Ammon's horn (tissue), 1 donor: Measurements from ENCODE around the gene KLHDC7B.

Source experiments
- DNase-seq: peaks from one replicate; pipeline ENCODE4 v3.0.0-alpha.2; 2016; ENCODE audit warnings: low spot score

KLHDC7B gene

DNA sequence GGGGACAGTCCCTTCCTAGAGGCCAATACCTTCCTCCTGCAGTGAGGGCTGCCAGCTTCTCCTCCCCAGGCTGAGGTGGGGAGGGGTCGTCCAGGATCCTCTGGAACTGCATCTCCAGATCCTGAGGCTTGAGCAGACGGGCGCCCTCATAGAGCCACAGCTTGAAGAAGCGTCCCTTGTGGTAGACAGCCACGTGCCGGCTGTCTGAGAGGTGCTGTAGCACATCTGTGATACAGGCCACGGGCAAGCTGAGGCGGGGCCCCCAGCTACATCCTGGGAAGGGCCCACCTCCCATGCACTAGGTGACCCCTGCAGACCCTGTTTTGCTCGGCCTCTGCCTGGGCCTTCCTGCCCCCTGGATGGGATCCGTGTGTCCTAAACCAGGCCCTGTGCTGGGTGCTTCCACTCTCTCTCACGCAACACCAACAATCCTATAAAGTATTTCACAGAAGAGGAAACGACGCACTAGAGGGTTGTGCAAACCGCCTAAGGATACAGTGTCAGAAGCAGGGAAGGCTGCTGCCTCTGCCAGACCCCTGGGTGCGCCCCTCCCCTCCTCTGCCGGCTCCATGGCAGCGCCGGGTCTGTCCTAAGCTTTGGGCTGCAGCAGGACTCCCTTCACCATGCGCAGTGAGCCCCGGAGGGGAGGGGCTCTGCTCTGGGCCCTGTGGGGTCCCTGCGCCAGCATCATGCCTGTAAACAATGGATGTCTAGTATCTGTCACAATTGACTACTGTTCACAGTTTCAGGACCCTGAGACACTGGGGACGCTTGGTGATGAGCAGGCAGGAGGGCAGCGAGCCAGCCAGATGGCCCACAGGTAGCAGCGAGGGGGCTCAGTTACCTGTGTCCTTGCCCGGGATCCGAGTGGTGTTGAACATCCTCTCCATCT lies 28.0 kb downstream of the KLHDC7B start:
- no peak for DNase-seq

DNA sequence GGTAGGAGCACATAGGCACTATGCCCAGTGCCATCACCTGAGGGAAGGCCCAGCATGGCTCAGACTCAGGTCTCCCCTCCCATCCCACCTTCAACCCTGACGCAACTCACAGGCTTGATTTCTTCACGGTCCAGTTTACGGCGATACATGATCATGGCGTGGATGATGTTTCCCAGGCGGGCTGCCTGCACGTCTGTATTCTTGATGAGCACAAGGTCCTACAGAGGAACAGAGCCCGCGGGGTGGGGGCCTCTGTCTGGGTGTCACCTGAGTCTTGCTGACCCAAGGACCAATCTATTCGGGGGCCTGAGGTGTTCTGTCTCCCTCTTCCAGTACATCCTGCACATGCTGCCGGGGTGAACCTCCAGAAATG lies 28.7 kb downstream of the KLHDC7B start:
- no peak for DNase-seq

DNA sequence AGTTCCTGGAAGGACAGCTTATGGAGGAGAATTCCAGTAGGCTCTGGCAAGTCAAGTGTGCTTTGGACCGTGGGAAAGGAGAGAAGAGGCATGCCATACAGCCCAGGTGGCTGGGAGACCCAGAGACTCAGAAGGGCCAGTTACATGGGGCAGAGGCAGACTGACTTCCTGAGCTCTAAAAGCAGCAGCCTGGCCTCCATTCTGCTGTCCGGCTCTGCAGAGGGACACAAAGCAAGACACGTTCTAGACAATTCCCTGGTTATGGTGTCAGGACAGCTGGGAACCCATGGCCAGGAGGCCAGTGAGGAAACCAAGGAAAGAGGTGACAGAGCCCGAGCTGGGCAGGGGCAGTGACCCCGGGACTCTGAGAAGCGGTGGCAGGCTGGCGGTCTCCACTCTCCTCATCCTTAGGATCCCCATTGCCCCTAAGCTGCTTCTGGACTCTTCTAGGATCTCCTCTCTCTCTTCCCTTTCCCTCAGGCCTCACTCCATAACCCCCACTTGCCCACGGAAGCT lies 29.8 kb downstream of the KLHDC7B start:
- DNase-seq, result no peak

DNA sequence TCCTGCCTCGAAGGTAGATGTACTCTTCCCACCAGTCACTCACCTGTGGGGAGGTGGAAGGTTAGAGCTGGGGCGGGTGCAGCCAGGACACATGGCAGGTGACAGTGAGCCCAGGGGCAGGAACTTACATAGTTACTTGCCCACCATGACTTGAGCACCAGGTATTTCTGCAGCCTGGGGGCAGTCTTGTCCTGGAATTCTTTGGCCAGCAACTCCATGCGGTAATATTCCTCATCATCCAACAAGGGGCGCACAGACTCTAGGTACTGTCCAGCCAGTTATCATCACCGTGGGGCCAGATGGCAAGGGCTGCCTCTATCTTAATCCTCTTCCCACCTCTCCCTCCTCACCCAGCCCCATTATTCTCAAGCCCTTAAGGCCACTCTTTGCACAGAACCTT lies 30.4 kb downstream of the KLHDC7B start:
- no peak for DNase-seq

DNA sequence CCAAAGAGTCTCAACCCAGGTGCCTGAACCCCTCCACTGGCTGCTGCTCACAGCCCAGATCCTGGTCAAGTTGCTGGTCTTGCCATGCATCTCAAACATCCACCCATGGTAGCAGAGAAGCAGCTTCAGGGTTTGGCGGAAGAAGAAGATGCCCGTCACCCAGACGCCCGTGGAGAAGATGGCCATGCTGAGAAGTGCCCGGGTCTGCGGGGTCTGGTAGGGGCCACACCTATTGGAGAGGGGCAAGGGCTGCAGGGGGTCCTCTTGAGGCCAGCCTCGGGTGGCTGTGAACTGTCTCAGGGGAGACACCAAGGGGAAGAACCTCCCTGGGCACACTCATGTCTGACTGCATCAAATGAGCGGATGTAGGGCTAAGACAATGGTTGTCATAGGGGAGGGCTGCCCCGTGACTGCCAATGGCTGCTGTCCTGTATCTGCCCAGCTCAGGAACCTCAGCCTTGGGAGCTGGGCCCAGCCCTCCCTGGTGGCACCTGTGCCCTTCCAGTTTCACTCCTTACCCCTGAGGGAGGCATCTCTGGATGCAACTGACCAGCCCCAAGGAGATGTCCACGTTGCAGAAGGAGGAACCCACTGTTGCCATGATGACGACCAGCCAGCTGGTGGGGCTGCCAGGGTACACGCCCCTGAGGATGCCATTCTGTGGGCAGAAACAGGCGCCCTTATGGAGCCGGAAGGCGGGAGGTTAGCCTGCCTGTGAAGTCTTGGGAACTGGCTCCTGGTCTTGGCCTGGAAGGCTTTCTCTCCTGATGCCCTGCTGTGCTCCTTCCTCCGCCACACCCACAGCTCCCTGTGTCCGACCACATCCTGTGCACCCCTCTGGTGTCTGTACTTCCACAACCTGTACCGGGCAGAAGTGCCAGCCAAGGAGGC lies 31.4 kb downstream of the KLHDC7B start:
- DNase-seq, result no peak

DNA sequence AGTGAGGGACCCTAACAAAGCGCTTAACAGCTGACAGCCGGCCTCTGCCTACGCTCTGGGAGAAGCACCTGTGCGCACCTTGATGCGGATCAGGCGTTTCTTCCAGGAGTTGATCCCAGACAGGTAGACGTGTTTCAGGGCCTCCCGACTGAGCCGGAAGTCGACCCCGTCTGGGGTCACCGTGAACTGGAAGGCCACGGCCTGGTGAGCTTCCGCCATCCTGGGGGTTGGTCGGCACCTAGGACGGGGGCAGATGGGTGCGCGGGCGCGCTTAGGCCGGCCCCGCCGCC lies 31.9 kb downstream of the KLHDC7B start:
- DNase-seq, result no peak

DNA sequence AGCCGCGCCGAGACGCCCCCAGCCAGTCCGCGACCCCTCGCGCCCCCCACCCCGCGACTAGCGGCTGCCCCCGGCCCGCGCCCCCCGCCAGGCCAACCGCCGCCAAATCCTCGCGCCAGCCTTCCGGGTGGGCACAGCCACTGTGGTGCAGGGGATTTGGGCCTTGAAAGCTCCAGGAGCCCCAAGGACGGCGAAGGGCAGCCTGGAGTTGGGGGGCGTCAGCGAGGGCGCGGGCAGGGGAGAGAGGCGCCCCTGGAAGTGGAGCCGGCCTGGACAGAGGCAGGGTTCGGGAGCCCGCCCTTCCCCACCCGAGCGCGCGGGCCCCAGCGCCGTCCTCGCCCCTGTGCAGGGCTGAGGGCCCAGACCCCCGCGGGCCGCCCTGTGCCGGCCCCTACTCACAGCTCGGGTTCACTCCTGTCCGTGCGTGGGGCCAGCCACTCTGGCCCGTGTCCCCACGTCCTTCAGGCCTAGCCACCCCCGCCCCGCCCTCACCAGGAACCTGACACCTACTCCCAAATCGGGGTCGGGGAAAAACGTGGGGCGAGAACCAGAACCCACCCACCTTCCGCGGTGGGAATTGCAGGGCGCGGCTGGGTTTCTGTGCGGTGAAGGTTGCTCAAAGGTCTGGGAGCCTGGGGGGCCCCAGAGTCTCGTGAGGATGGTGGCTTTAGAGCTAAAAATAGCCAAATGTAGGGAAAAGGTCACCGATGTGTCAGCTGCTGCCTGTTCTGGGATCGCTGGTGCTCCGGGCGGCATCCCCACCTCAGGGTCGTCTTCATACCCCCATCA lies 32.5 kb downstream of the KLHDC7B start, which contains the start of gene CPT1B:
Gene CPT1B, minus strand, starts transcription at position 441 of the 789 bp plus-strand sequence. CDS start 512 bp downstream, outside the sequence.
- no peak for DNase-seq

DNA sequence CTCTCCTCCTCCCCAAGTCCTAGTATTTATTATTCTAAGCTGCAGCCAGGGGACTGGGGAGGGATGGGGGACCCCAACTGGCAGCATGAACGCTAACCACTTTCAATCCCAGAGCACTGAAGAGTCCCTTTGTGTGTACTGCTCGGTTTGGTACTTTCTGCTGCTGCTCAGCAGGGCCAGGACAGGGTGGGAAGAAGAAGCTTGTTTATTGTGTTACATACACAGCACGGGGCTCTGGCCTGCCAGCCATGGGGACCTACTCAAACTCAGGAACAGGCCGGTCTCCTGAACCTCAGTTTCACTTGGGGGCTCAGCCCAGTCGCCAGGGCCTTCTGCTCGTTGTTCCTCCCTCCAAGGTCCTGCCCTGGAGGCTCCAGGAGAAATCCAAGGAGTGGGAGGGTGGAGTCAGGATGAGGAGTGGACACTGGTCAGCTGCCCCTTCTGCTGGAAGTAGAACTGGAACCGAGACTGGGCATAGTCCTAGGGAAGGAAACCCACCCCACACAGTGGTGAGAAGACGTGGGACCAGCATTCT lies 33.1 kb downstream of the KLHDC7B start:
- DNase-seq, result no peak

DNA sequence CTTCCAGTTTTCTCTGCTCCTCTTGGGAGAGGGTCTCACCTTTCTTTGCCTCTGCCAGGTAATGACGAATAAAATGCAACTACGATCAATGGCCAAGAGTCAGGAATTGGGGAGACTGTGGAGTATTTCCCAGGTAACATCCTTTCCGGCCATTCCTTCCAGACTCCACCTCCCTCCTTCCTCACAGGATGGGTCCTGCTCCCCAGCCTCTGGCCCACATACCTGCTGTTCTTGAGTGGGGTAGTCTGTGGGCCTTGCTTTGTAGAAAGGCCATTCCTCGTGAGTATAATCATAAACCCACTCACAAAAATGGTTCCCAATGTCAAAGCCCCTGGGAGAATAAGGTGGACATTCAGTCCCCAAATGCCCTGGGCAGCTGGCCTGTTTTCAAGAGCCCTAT lies 34.1 kb downstream of the KLHDC7B start:
- DNase-seq, result no peak

DNA sequence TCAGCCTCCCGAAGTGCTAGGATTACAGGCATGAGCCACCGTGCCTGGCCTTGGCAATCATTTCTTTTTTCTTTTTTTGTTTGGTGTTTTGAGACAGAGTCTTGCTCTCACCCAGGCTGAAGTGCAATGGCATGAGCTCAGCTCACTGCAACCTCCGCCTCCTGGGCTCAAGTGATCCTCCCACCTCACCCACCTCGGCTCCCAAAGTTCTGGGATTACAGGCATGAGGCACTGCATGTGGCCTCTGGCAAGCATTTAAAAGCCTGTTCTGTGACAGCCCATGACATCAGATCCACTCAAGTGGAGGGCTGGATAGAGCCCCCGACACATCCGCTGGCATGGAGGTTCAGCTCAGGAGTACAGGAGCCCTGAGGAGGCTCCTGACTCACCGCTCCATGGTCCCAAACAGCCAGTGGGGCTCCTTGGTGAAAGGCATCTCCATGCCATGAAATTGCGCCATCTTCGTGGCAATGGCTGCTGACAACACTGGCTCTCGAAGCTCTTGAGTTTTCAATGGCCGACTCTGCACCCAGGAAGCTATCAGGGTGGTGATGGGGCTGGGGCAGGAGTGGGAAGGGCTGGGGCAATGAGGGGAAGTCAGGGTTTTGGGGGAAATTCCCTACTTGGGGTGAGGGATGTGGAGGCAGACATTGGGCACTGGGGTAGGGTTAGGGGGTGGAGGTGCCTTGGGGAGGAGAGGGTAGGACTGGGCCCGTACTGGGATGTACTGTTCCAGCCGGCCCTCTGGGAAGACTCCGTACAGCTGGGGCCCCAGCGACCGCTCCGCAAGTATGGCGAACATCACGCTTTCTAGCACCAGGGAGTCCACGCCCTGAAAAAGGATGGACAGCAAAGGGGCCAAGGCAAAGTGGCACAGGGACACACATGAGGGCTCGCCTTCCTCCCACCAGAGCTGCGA lies 35.6 kb downstream of the KLHDC7B start:
- DNase-seq, result no peak

DNA sequence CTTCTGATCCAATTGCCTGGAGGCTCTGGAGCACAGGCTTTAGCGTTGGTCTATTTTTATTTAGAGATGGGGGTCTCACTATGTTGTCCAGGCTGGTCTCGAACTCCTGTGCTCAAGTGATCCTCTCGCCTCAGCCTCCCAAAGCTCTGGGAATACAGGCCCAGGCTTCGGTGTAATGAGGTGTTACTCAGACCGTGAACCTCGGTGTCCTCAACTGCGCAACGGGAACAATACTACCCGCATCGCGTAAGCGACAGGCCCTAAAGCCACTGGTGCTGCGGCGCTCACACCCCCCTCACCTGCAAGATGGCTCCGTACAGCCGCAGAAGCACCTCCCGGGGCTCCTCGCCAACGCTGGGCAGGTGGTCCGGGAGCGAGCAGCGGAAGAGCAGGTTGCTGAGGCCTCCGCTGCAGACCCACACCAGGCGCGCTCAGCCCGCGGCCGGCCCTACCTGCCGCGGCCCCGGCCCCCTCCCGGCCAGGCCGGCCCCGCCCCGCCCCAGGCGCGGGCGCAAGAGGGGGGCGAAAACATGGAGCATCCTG lies 36.3 kb downstream of the KLHDC7B start:
- DNase-seq, result peak; percentile 35

DNA sequence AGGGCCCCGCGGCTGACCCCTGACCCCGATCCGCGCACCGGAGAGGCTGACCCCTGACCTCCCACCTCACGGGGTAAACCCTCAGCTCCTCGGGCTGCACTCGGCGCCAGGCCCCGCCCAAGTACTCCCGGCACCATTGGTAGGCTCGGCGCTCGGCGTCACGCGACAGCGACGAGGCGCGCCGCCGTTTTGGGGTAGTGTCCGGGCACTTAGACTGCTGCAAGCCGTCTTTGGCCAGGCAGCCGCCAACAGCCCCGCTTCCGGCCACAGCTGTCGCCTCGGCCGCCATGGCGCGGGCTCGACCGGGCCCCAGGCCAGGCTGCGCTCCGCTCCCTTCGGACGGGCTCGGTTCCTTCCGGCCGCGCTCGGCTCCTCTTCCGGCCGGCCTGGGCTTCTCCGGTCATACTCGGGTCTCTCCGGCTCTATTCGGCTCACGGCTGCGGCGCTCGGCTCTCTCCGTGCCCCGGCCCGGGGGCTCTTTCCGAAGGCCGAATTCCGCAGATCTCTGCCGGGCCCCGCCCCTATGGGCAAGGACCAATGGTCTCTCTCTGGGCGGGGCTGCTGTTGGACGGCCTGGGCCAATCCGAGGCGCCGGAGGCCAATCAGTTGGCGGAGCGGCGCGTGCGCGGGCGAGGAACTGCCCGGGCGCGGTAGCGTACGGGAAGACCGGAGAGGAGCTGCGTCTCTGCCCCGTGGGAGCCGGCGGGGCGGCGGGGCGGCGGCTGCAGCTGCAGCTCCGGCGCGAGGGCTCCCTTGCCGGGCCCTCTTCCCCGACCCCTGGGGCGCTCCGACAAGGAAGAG lies 37.0 kb downstream of the KLHDC7B start, which contains the start of gene CHKB:
Gene CHKB, minus strand, starts transcription at position 357 of the 801 bp plus-strand sequence. Its CDS starts 68 bp downstream, at position 289.
- DNase-seq, result peak; percentile 98

DNA sequence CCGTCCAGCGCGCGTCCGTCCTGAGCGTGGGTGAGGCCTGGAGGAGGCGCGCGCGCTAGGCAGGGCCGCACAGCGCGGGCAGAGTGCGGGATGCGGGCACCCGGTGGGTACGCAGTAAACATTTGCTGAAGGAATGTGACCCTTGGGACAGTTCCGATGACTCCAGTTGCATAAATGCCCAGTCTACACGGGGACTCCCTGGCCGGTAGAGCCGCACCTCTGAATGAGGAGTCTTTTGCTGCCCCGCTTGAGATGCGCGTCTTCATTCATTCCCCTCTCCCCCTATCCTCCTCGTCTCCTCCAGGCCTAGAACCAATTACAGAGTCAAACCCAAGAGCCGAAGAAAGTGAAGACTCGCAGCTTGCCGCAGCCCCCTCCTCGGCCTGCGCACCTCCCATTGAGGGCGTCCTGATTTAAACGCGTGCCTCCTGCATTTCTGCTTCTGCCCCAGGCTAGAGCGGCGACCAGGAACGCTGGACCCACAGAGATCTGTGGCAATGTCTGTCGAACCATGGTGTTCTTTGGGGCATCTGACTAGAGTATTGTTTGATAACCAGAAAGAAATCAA lies 37.7 kb downstream of the KLHDC7B start:
- DNase-seq, result no peak

DNA sequence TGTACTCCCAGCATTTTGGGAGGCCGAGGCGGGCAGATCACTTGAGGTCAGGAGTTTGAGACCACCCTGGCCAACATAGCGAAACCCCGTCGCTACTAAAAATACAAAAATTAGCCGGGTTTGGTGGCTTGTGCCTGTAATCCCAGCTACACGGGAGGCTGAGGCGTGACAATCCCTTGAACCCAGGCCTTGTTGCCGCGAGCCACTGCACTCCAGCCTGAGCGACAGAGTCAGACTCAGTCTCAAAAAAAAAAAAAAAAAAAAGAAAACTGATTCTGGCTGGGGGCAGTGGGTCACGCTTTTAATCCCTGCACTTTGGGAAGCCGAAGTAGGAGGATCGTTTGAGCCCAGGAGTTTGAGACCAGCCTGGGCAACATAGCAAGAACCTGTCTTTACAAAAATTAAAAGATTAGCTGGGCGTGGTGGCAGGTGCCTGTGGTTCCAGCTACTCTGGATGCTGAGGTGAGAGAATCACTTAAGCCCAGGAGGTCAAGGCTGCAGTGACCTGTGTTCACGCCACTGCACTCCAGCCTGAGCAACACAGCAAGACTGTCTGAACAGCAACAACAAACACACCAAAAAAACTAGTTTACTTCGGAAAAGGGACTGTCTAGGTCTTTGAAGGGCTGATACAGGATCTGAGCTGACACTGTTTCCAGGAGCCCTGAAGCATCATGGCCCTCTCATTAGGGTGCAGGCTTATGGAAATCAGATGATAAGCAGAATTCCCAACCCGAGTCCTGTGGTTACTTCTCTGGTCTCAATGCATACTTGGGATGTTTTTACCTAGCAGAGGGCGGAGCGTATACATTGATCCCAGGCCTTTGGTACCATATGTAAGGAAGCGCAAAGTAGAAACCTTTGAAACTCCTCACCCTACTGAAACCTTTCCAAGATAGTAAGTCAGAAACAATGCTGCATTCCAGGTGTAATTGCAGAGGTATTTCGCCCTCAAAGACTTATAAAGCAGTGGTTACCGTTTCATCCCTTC lies 38.7 kb downstream of the KLHDC7B start:
- no peak for DNase-seq

DNA sequence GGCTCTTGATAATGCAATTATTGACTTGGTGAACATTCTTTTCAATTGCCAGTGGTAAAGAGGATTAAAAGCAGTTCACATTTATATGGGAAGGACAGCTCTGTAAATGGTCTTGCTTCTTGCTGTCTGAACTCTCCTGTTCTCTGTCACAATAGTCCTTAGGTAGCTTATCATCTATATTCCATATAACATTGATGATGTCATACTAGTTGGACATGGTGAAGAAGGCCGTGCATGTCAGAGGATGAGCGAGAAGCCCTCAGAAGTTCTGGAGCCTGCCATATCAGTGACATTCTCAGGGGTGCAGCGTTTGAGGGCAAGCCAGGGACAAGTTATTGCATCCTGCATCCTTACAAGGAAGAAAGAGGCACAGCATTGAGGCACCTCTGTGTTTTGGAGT lies 39.5 kb downstream of the KLHDC7B start:
- DNase-seq, result no peak

DNA sequence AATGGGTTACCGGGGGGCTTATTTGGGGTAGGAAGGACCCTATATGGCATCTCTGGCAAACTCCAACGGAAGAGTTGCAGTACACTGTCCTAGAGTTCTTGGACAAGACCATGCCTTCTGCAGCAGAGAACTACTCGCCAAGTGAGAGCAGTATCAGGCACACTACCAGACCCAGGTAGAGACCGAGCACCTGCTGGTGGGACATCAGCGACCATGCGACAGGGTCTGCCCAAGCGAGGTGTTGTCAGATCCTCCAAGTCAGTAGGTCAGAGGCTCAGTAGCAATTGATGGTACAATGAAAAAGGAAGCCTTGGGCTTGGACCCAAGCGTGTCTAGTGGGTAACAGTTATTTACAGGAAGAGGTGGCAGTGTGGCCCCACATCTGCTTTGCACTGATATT lies 40.1 kb downstream of the KLHDC7B start:
- DNase-seq, result no peak

DNA sequence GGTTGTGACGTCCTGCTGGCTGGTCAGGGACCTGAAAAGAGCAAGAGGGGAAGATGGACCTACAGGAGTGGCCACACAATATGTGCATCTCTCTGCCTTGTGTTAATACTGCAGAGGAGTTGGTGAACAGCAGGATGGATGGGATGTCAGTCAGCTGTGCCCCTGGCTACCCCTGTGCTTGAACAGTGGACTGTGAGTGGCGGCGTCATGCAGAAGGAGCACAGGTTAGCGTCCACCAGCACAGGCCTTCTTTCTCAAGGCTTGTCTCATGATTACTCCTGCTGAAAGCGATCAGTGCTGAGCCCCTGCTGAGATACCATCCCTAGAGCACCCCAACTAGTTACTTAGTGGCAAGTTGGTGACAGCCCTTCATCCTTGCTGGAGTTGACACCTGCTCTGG lies 40.7 kb downstream of the KLHDC7B start:
- DNase-seq, result no peak

DNA sequence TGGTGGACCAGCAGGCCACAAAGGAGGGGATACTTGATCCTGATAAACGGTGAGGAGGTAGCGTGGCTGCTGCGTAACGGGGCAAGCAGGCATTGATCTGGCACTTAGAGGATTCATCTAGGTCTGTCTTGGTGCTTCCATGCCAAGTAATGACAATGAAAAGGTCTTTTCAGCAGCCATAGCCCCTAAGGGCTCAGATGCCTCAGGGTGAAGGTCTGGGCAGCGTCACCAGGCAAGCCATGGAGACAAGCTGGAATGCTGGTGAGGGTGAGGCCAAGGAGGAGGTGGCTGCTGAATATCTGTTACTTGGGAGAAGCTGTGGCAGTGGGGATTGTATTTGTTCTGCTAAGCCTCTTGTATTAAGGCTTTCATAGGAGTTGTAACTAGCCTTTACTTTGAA lies 41.7 kb downstream of the KLHDC7B start:
- DNase-seq, result no peak
